NCI-H446 (cell line): ENCODE results near the gene ZFHX2.
A peak's percentile ranks its signal among the peaks of the same experiment; 100 is the strongest.

ENCODE experiments used
- DNase-seq, 2 experiments: peaks; one replicate each; lab custom pipeline; 2025; lab: John Stamatoyannopoulos, UW

The ZFHX2 gene

GRCh38 chr14:23559926-23560520 lies 8.5 kb upstream of the ZFHX2 start:
- no peak for DNase-seq

GRCh38 chr14:23559010-23559925 lies 7.7 kb upstream of the ZFHX2 start:
- peak; percentile 19 to 67 for DNase-seq

GRCh38 chr14:23558346-23559009 lies 6.9 kb upstream of the ZFHX2 start:
- no peak for DNase-seq

- DNase-seq: no peak
Measured at GRCh38 chr14:23557946-23558345, 6.4 kb upstream of the ZFHX2 start.

- DNase-seq: no peak
Measured at GRCh38 chr14:23557521-23557920, 6.0 kb upstream of the ZFHX2 start.

- DNase-seq: no peak
Measured at GRCh38 chr14:23556700-23557440, 5.3 kb upstream of the ZFHX2 start.

- peak; percentile 85 to 93 for DNase-seq
Measured at GRCh38 chr14:23555882-23556699, 4.5 kb upstream of the ZFHX2 start, which contains the start of gene THTPA. TSS of gene THTPA (plus strand) at chr14:23556271. CDS start at chr14:23556758, 487 bp downstream.

GRCh38 chr14:23555533-23555881 lies 3.9 kb upstream of the ZFHX2 start:
- no peak for DNase-seq

GRCh38 chr14:23550812-23551265 lies 726 bp downstream of the ZFHX2 start:
- DNase-seq: no peak

GRCh38 chr14:23550131-23550811 lies 1.3 kb downstream of the ZFHX2 start:
- no peak for DNase-seq

GRCh38 chr14:23548351-23549318 lies 2.9 kb downstream of the ZFHX2 start:
- no peak for DNase-seq

- DNase-seq: no peak
Measured at GRCh38 chr14:23547924-23548323, 3.6 kb downstream of the ZFHX2 start.

GRCh38 chr14:23546450-23547035 lies 5.0 kb downstream of the ZFHX2 start:
- no peak for DNase-seq

GRCh38 chr14:23545740-23546365 lies 5.7 kb downstream of the ZFHX2 start:
- DNase-seq: no peak

- no peak for DNase-seq
Measured at GRCh38 chr14:23544511-23545447, 6.8 kb downstream of the ZFHX2 start.

GRCh38 chr14:23543403-23543802 lies 8.2 kb downstream of the ZFHX2 start:
- no peak for DNase-seq

GRCh38 chr14:23542261-23542660 lies 9.3 kb downstream of the ZFHX2 start:
- no peak for DNase-seq

- no peak for DNase-seq
Measured at GRCh38 chr14:23540141-23540469, 11.5 kb downstream of the ZFHX2 start.
